GM19239 (cell line): ENCODE measurements around the gene PAH.
A peak's percentile ranks its signal among the peaks of the same experiment; 100 is the strongest.

Experiments used
- DNase-seq: peaks from one replicate; pipeline ENCODE4 v3.0.0; 2011; ENCODE audit warnings: low spot score; ENCODE audit not compliant: insufficient read length
- FAIRE-seq: peaks from 2 replicates; lab custom pipeline; 2011; peaks lifted over from hg19 to GRCh38; lab: Jason Lieb, UNC

The PAH gene

GRCh38 chr12:102951841-102952240 lies 34.8 kb upstream of the PAH start:
- FAIRE-seq (no peak), DNase-seq (no peak)

- FAIRE-seq: peak; percentile 23
- no peak for DNase-seq
Observed at GRCh38 chr12:102950950-102951619, 34.0 kb upstream of the PAH start.

- FAIRE-seq (peak; percentile 86), DNase-seq (no peak)
Observed at GRCh38 chr12:102950107-102950949, 33.3 kb upstream of the PAH start.

- DNase-seq (no peak), FAIRE-seq (peak; percentile 87)
Observed at GRCh38 chr12:102948941-102949352, 31.9 kb upstream of the PAH start.

GRCh38 chr12:102946042-102946441 lies 29.0 kb upstream of the PAH start:
- no peak for DNase-seq
- no peak for FAIRE-seq

- DNase-seq (no peak), FAIRE-seq (no peak)
Observed at GRCh38 chr12:102939670-102940222, 22.7 kb upstream of the PAH start.

- FAIRE-seq: no peak
- DNase-seq: no peak
Observed at GRCh38 chr12:102939059-102939458, 22.0 kb upstream of the PAH start.

- no peak for FAIRE-seq
- no peak for DNase-seq
Observed at GRCh38 chr12:102933168-102933567, 16.1 kb upstream of the PAH start.

GRCh38 chr12:102927220-102927619 lies 10.2 kb upstream of the PAH start:
- DNase-seq (no peak), FAIRE-seq (no peak)

GRCh38 chr12:102921240-102921639 lies 4.2 kb upstream of the PAH start:
- DNase-seq (no peak), FAIRE-seq (no peak)

- DNase-seq: no peak
- FAIRE-seq: no peak
Observed at GRCh38 chr12:102920271-102920670, 3.2 kb upstream of the PAH start.

- FAIRE-seq (peak; percentile 79), DNase-seq (no peak)
Observed at GRCh38 chr12:102918840-102919239, 1.8 kb upstream of the PAH start.

GRCh38 chr12:102916252-102917025 lies 605 bp downstream of the PAH start:
- FAIRE-seq (no peak), DNase-seq (no peak)

GRCh38 chr12:102913453-102914226 lies 3.4 kb downstream of the PAH start:
- DNase-seq (no peak), FAIRE-seq (no peak)

- DNase-seq: no peak
- no peak for FAIRE-seq
Observed at GRCh38 chr12:102912258-102912657, 4.8 kb downstream of the PAH start.

GRCh38 chr12:102911320-102911719 lies 5.7 kb downstream of the PAH start:
- FAIRE-seq: no peak
- DNase-seq: no peak

GRCh38 chr12:102910792-102911191 lies 6.3 kb downstream of the PAH start:
- no peak for DNase-seq

GRCh38 chr12:102910137-102910536 lies 6.9 kb downstream of the PAH start:
- no peak for DNase-seq
- no peak for FAIRE-seq

More at GRCh38 chr12:102910792-102911191, 6.3 kb downstream of the PAH start:
- FAIRE-seq: no peak

GRCh38 chr12:102907918-102908317 lies 9.1 kb downstream of the PAH start:
- DNase-seq (no peak), FAIRE-seq (no peak)

GRCh38 chr12:102905229-102905628 lies 11.8 kb downstream of the PAH start:
- DNase-seq (no peak), FAIRE-seq (no peak)
